ENCODE measurements around the gene KRTAP19-5. TPM values are rescaled to one million over a fixed set of nuclear protein-coding genes. Genes with fewer than 3 reads are reported as not detected.

KRTAP19-5 gene
- total RNA-seq, 2 donors from 2014 or later: not detected

DNA sequence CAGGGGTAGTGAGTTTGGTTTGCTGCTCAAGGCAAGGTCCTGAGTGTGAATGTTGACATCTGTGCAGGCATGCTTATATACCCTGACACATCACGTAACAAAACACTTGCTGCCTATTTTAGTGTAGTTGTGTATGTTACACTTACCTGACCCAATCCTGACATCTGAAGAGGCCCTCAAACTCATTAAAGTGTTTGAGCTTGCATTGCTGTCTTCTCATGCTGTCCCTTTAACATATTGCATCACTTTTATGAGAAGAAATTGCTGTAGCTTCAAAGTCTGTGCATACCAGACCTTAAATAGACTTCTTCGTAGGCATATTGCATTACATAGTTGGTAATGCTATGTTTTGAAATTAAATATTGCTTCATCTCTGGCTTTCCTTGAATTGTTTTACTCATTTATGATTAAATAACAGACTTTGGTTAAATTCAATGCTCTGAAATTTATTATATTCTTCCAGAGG, 9.9 kb downstream of the KRTAP19-5 start, which contains the start of gene KRTAP19-3:
TSS of gene KRTAP19-3 (minus strand) at position 51 of the 466 bp plus-strand sequence. CDS start 56 bp downstream, outside the sequence.
- no peaks in the 10 kb centered on the region for H3K9me3 ChIP-seq
- DNase-seq: no peak
- no peak for TF ChIP-seq CTCF (IDR thresholded peaks at IDR 0.05)
- H3K27ac ChIP-seq: no peak within 1 kb of the TSS
- no peak within 1 kb of the TSS for H3K9ac ChIP-seq (ENCODE audit: low read depth in 2 of 2, low read length in 2 of 2)
- H3K4me3 ChIP-seq: no peak within 1 kb of the TSS
- intact Hi-C loops (cut with DNase I): no loop called here
- no peaks in the 10 kb centered on the region for H3K27me3 ChIP-seq
- no peaks in the 10 kb centered on the region for H3K4me1 ChIP-seq
- H3K36me3 ChIP-seq: no peaks in the 10 kb centered on the region

GRCh38 chr21:30487336-30487735, 14.6 kb downstream of the KRTAP19-5 start, which contains the start of gene KRTAP19-2:
KRTAP19-2 (minus strand) TSS chr21:30487436; CDS start chr21:30487348, 88 bp downstream.
- DNase-seq: no peak
- TF ChIP-seq CTCF (IDR thresholded peaks at IDR 0.05): no peak
- no peaks in the 10 kb centered on the region for H3K9me3 ChIP-seq
- no peaks in the 10 kb centered on the region for H3K4me1 ChIP-seq
- H3K4me3 ChIP-seq: no peak within 1 kb of the TSS
- H3K9ac ChIP-seq (ENCODE audit: low read depth in 2 of 2, low read length in 2 of 2): no peak within 1 kb of the TSS
- H3K36me3 ChIP-seq: no peaks in the 10 kb centered on the region
- intact Hi-C loops (cut with DNase I): no loop called here
- H3K27me3 ChIP-seq: no peaks in the 10 kb centered on the region
- no peak within 1 kb of the TSS for H3K27ac ChIP-seq

GRCh38 chr21:30486180-30486579, 15.8 kb downstream of the KRTAP19-5 start:
- no peak for TF ChIP-seq CTCF (IDR thresholded peaks at IDR 0.05)
- Histone ChIP-seq H3K36me3 (no peaks in the 10 kb centered on the region), H3K9ac (ENCODE audit: low read depth in 2 of 2, low read length in 2 of 2) (no peak overlapping the region), H3K9me3 (no peaks in the 10 kb centered on the region), H3K27me3 (no peaks in the 10 kb centered on the region), H3K27ac (no peak overlapping the region), H3K4me1 (no peaks in the 10 kb centered on the region), H3K4me3 (no peak overlapping the region)
- intact Hi-C loops (cut with DNase I): no loop called here
- DNase-seq: no peak

GRCh38 chr21:30482130-30482529, 19.8 kb downstream of the KRTAP19-5 start:
- no peak for DNase-seq
- Histone ChIP-seq H3K27me3 (no peaks in the 10 kb centered on the region), H3K9me3 (no peaks in the 10 kb centered on the region), H3K4me3 (no peak overlapping the region), H3K36me3 (no peaks in the 10 kb centered on the region), H3K4me1 (no peaks in the 10 kb centered on the region), H3K9ac (ENCODE audit: low read depth in 2 of 2, low read length in 2 of 2) (no peak overlapping the region), H3K27ac (no peak overlapping the region)
- intact Hi-C loops (cut with DNase I): no loop called here
- TF ChIP-seq CTCF (IDR thresholded peaks at IDR 0.05): no peak

- intact Hi-C loops (cut with DNase I): no loop called here
- no peak within 1 kb of the TSS for H3K4me3 ChIP-seq
These were observed 21.8 kb downstream of the KRTAP19-5 start, which contains the start of gene KRTAP19-1 for GRCh38 chr21:30480145-30480544. KRTAP19-1 (minus strand) TSS chr21:30480367; CDS start chr21:30480317, 50 bp downstream.

More at GRCh38 chr21:30480145-30480544, 21.8 kb downstream of the KRTAP19-5 start, which contains the start of gene KRTAP19-1:
- H3K9ac ChIP-seq (ENCODE audit: low read depth in 2 of 2, low read length in 2 of 2): no peak within 1 kb of the TSS
- H3K9me3 ChIP-seq: no peaks in the 10 kb centered on the region
- no peaks in the 10 kb centered on the region for H3K36me3 ChIP-seq
- no peak for DNase-seq
- no peaks in the 10 kb centered on the region for H3K27me3 ChIP-seq
- TF ChIP-seq CTCF (IDR thresholded peaks at IDR 0.05): no peak
- H3K27ac ChIP-seq: no peak within 1 kb of the TSS
- no peaks in the 10 kb centered on the region for H3K4me1 ChIP-seq
